SU-DHL-6 (cell line): ENCODE results near the gene SMAD3.

Source experiments
- EZH2phosphoT487 ChIP-seq: fragments of 200-600 bp; sonication (generic), shearing (Covaris generic); conservative IDR thresholded peaks from 2 replicates; pipeline ENCODE4 v1.6.1; 2018; ENCODE audit warnings: mild to moderate bottlenecking, antibody characterized with exemption, low read length, moderate library complexity, mixed read lengths
- TF ChIP-seq, protein P1 (sequence below): fragments of 200-600 bp; sonication (generic); IDR thresholded peaks from one replicate; pipeline ENCODE4 v1.5.1; 2017; ENCODE audit warnings: antibody characterized with exemption, mild to moderate bottlenecking, low read length, moderate library complexity; ENCODE audit not compliant: insufficient read depth, poor library complexity, severe bottlenecking

DNA sequence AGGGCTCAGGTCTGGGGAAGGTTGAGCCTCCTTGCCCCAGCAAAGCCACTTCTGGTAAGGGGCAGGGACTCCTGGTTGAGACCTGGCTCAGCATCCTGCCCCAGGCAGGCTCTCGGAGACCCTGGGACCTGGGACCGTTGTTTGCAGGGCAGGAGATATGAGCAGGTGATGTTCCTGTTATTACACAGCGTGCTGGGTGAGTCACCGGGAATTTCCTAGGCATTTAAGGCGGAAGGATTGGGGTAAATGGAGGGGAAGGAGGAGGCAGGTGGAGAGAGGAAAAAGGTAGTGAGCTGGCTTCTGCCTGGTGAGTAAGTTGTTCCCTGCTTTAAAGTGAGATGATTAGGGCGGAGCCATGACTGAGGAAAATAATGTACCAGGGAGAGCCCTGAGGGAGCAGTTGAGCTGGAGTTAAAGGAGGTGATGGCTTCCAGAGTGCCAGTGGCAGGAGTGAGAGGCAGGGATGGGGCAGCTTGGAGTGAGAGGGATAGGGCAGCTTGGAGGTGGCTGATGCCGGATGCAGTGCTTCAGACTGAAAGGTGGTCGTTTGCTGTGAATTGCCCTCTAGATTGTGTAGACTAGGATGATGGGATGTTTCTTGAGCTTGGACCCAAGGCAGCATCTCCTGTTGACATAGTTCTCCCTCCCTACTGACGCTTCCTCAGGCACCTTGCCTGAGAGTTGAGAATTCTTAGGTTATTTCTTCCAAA, 109.6 kb downstream of the SMAD3 start:
- TF ChIP-seq, protein P1, sequence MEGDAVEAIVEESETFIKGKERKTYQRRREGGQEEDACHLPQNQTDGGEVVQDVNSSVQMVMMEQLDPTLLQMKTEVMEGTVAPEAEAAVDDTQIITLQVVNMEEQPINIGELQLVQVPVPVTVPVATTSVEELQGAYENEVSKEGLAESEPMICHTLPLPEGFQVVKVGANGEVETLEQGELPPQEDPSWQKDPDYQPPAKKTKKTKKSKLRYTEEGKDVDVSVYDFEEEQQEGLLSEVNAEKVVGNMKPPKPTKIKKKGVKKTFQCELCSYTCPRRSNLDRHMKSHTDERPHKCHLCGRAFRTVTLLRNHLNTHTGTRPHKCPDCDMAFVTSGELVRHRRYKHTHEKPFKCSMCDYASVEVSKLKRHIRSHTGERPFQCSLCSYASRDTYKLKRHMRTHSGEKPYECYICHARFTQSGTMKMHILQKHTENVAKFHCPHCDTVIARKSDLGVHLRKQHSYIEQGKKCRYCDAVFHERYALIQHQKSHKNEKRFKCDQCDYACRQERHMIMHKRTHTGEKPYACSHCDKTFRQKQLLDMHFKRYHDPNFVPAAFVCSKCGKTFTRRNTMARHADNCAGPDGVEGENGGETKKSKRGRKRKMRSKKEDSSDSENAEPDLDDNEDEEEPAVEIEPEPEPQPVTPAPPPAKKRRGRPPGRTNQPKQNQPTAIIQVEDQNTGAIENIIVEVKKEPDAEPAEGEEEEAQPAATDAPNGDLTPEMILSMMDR = no peak
- no peak for TF ChIP-seq EZH2phosphoT487
